Measurements from ENCODE around the gene ANKRD9.

ANKRD9 gene

DNA sequence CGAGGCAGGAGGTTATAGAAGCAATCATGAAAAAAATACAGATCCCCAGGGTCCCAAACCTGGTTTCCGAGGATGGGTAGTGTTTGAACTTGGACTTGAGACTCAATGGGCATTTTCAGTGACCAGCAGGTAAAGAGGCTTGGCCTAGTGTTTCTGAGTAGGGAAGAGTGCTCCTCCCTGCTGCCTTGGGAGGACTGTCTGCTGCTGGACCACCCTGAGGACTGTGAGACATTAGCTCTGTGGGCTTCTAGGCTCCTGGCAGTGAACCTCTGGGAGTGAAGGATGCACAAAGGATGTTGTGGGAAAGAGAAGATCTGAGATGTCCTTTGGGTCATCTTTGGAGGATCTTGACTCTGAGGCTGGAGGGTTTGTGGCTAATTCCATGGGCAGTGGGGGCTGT lies 30.5 kb downstream of the ANKRD9 start:
- no peaks in the 10 kb centered on the region for H3K9me3 ChIP-seq (ENCODE audit: low read length)
- H3K4me3 ChIP-seq (ENCODE audit: low read depth, low read length, poor library complexity, severe bottlenecking): no peak overlapping the region
- H3K36me3 ChIP-seq (ENCODE audit: insufficient read depth, low read length): no peaks in the 10 kb centered on the region
- H4K20me1 ChIP-seq (ENCODE audit: insufficient read depth, low read length): no peaks in the 10 kb centered on the region
- no peaks in the 10 kb centered on the region for H3K27me3 ChIP-seq (ENCODE audit: insufficient read depth, low read length)
- TF ChIP-seq, protein P1, sequence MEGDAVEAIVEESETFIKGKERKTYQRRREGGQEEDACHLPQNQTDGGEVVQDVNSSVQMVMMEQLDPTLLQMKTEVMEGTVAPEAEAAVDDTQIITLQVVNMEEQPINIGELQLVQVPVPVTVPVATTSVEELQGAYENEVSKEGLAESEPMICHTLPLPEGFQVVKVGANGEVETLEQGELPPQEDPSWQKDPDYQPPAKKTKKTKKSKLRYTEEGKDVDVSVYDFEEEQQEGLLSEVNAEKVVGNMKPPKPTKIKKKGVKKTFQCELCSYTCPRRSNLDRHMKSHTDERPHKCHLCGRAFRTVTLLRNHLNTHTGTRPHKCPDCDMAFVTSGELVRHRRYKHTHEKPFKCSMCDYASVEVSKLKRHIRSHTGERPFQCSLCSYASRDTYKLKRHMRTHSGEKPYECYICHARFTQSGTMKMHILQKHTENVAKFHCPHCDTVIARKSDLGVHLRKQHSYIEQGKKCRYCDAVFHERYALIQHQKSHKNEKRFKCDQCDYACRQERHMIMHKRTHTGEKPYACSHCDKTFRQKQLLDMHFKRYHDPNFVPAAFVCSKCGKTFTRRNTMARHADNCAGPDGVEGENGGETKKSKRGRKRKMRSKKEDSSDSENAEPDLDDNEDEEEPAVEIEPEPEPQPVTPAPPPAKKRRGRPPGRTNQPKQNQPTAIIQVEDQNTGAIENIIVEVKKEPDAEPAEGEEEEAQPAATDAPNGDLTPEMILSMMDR (IDR thresholded peaks at IDR 0.05; ENCODE audit: low read length): no peak
- no peak for TF ChIP-seq EZH2 (IDR thresholded peaks at IDR 0.05; ENCODE audit: borderline replicate concordance, low read length)
- no peak overlapping the region for H3K27ac ChIP-seq (ENCODE audit: low read depth, low read length, poor library complexity, severe bottlenecking)
- no peak overlapping the region for H3K4me2 ChIP-seq (ENCODE audit: low read length)
- H3K9ac ChIP-seq (ENCODE audit: low read length): no peak overlapping the region
- H2AFZ ChIP-seq (ENCODE audit: low read length): no peak overlapping the region
- H3F3A ChIP-seq (ENCODE audit: insufficient read depth, low read length): no peaks in the 10 kb centered on the region
- H3K9me2 ChIP-seq (ENCODE audit: low read depth, low read length): no peaks in the 10 kb centered on the region
- no peaks in the 10 kb centered on the region for H3K4me1 ChIP-seq (ENCODE audit: insufficient read depth, low read length, severe bottlenecking)
- no peaks in the 10 kb centered on the region for H3K79me2 ChIP-seq (ENCODE audit: insufficient read depth, low read length)

DNA sequence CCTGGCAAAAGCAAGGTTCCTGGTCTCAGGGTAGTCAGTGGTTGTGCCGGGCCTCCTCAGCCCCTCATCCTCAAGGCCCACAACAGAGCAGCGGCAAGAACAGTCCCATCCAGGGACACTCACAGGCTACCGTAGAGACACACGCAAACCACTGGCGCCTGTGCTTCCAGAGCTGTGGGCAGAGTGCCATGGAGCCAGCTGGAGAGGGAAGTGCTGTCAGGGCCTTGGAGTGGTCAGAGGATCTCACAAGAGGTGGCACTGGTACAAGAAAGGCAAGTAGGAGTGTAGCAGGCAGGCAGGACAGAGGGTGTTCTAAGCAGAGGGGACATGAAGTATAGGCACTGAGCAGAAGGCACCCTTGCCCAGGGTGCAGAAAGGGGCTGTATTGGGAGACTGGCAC lies 34.6 kb downstream of the ANKRD9 start:
- Histone ChIP-seq H3K4me2 (ENCODE audit: low read length) (no peak overlapping the region), H3K4me1 (ENCODE audit: insufficient read depth, low read length, severe bottlenecking) (no peaks in the 10 kb centered on the region), H2AFZ (ENCODE audit: low read length) (no peak overlapping the region), H3K36me3 (ENCODE audit: insufficient read depth, low read length) (no peaks in the 10 kb centered on the region), H3K27me3 (ENCODE audit: insufficient read depth, low read length) (no peaks in the 10 kb centered on the region), H3K9me3 (ENCODE audit: low read length) (no peaks in the 10 kb centered on the region), H3K27ac (ENCODE audit: low read depth, low read length, poor library complexity, severe bottlenecking) (no peak overlapping the region), H3K9me2 (ENCODE audit: low read depth, low read length) (no peaks in the 10 kb centered on the region), H3F3A (ENCODE audit: insufficient read depth, low read length) (no peaks in the 10 kb centered on the region), H3K4me3 (ENCODE audit: low read depth, low read length, poor library complexity, severe bottlenecking) (no peak overlapping the region), H3K9ac (ENCODE audit: low read length) (no peak overlapping the region), H4K20me1 (ENCODE audit: insufficient read depth, low read length) (no peaks in the 10 kb centered on the region), H3K79me2 (ENCODE audit: insufficient read depth, low read length) (no peaks in the 10 kb centered on the region)
- TF ChIP-seq EZH2 (IDR thresholded peaks at IDR 0.05; ENCODE audit: borderline replicate concordance, low read length): no peak
- TF ChIP-seq, protein P1 (IDR thresholded peaks at IDR 0.05; ENCODE audit: low read length): no peak

DNA sequence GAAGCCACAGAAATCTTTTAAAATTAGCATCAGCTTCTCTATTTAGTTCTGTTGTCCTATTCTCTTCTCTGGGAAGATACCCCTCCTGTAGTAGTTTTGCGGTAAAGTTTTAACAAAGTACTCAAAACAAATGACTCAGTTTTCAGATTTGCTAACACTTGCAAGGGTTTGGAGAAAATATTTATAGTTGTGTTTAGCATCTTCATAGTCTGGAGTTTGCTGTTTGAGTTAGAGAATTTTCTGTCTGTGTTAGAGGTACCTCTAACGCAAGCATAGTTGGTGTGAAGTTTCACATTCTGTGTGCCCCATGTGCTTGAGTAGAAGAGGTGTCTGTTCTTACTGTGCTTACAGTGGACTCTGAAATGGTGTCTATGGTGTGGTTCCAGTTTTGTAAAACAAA lies 36.0 kb downstream of the ANKRD9 start:
- no peaks in the 10 kb centered on the region for H3K4me1 ChIP-seq (ENCODE audit: insufficient read depth, low read length, severe bottlenecking)
- H3K36me3 ChIP-seq (ENCODE audit: insufficient read depth, low read length): no peaks in the 10 kb centered on the region
- H3K27me3 ChIP-seq (ENCODE audit: insufficient read depth, low read length): no peaks in the 10 kb centered on the region
- H4K20me1 ChIP-seq (ENCODE audit: insufficient read depth, low read length): no peaks in the 10 kb centered on the region
- no peaks in the 10 kb centered on the region for H3K9me2 ChIP-seq (ENCODE audit: low read depth, low read length)
- no peak overlapping the region for H3K4me2 ChIP-seq (ENCODE audit: low read length)
- TF ChIP-seq EZH2 (IDR thresholded peaks at IDR 0.05; ENCODE audit: borderline replicate concordance, low read length): no peak
- TF ChIP-seq, protein P1 (IDR thresholded peaks at IDR 0.05; ENCODE audit: low read length): no peak
- H3K9me3 ChIP-seq (ENCODE audit: low read length): no peaks in the 10 kb centered on the region
- H3K9ac ChIP-seq (ENCODE audit: low read length): no peak overlapping the region
- no peak overlapping the region for H3K4me3 ChIP-seq (ENCODE audit: low read depth, low read length, poor library complexity, severe bottlenecking)
- H3F3A ChIP-seq (ENCODE audit: insufficient read depth, low read length): no peaks in the 10 kb centered on the region
- H2AFZ ChIP-seq (ENCODE audit: low read length): no peak overlapping the region
- no peak overlapping the region for H3K27ac ChIP-seq (ENCODE audit: low read depth, low read length, poor library complexity, severe bottlenecking)
- no peaks in the 10 kb centered on the region for H3K79me2 ChIP-seq (ENCODE audit: insufficient read depth, low read length)

All from OCI-LY1 (cell line).